ENCODE measurements around the gene PTPN20.

GRCh38 chr10:47039562-47039913, 128.3 kb downstream of the PTPN20 start:
- no peak for TF ChIP-seq POLR2A (IDR thresholded peaks at IDR 0.05)
- TF ChIP-seq POLR2AphosphoS5 (IDR thresholded peaks at IDR 0.05): no peak
- no peak for TF ChIP-seq CTCF (IDR thresholded peaks at IDR 0.05)
- TF ChIP-seq EP300 (IDR thresholded peaks at IDR 0.05): no peak
